ENCODE data around the gene SUCLG1. TPM values are rescaled to one million over a fixed set of nuclear protein-coding genes. Genes with fewer than 3 reads are reported as not detected.

Gene SUCLG1
- total and polyA plus RNA-seq, 8 donors: 19.6 to 115 (median 93.0) TPM

GRCh38 chr2:84496386-84496785 lies 37.3 kb upstream of the SUCLG1 start:
- H3K27me3 ChIP-seq: no peaks in the 10 kb centered on the region
- no peaks in the 10 kb centered on the region for H3K4me1 ChIP-seq
- DNase-seq: no peak
- no peak overlapping the region for H3K27ac ChIP-seq
- no peaks in the 10 kb centered on the region for H3K36me3 ChIP-seq
- no peak overlapping the region for H3K4me3 ChIP-seq
- H3K9me3 ChIP-seq: no peaks in the 10 kb centered on the region
- TF ChIP-seq, protein P1, sequence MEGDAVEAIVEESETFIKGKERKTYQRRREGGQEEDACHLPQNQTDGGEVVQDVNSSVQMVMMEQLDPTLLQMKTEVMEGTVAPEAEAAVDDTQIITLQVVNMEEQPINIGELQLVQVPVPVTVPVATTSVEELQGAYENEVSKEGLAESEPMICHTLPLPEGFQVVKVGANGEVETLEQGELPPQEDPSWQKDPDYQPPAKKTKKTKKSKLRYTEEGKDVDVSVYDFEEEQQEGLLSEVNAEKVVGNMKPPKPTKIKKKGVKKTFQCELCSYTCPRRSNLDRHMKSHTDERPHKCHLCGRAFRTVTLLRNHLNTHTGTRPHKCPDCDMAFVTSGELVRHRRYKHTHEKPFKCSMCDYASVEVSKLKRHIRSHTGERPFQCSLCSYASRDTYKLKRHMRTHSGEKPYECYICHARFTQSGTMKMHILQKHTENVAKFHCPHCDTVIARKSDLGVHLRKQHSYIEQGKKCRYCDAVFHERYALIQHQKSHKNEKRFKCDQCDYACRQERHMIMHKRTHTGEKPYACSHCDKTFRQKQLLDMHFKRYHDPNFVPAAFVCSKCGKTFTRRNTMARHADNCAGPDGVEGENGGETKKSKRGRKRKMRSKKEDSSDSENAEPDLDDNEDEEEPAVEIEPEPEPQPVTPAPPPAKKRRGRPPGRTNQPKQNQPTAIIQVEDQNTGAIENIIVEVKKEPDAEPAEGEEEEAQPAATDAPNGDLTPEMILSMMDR (IDR thresholded peaks at IDR 0.05): no peak
- no peak for TF ChIP-seq POLR2AphosphoS5 (IDR thresholded peaks at IDR 0.05)
- no peak for TF ChIP-seq EP300 (IDR thresholded peaks at IDR 0.05)
- TF ChIP-seq POLR2A (IDR thresholded peaks at IDR 0.05): no peak
- intact Hi-C loops (cut with DNase I; ENCODE audit: low total_unique reads): loop anchor here (10.0 kb wide), 2 partner anchors 128 to 378 kb away; no protein-coding TSS in a partner anchor

DNA sequence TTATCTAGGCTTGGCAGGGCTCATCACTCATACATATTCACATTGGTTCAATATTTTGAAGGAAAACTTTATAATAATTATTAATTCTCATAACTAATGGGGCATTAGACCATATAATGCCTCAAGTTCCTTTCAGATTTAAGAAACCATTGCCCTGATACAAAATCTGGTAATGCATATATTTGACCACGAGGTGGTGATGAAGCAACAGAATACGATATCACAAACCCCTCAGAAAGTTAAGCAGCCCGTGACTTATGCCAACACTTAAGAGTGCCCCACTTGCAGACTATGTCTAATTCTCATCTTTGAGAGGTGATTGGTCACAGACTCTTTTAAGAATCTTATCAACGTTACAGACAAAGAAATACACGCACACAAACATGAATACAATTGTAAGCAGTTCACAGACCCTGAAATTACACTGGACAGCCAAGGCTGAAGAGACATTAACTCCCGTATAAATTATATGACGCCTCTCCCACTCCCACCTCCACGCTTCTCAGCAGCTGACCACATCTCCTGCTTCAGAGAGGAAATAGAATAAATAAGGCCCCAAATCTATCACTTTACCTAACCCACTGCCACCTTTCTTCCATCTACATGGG lies 36.6 kb upstream of the SUCLG1 start:
- no peaks in the 10 kb centered on the region for H3K9me3 ChIP-seq
- H3K27ac ChIP-seq: no peak overlapping the region
- H3K4me3 ChIP-seq: no peak overlapping the region
- 19 to 28% (median 22%) methylated on average over 8 of the region's 8 CpGs for WGBS, 5 donors
- H3K4me1 ChIP-seq: no peaks in the 10 kb centered on the region
- no peaks in the 10 kb centered on the region for H3K36me3 ChIP-seq
- H3K27me3 ChIP-seq: no peaks in the 10 kb centered on the region
- no peak for TF ChIP-seq POLR2A (IDR thresholded peaks at IDR 0.05)
- no peak for TF ChIP-seq EP300 (IDR thresholded peaks at IDR 0.05)
- no peak for TF ChIP-seq POLR2AphosphoS5 (IDR thresholded peaks at IDR 0.05)
- TF ChIP-seq, protein P1 (IDR thresholded peaks at IDR 0.05): peak in 5 of 7 experiments; percentile 64 to 74 (median 66)
- intact Hi-C loops (cut with DNase I; ENCODE audit: low total_unique reads): loop anchor here (10.0 kb wide), 2 partner anchors 129 to 379 kb away; no protein-coding TSS in a partner anchor
- DNase-seq: peak in 1 of 2 donors; percentile 86

- TF ChIP-seq EP300 (IDR thresholded peaks at IDR 0.05) (no peak), POLR2A (IDR thresholded peaks at IDR 0.05) (no peak), POLR2AphosphoS5 (IDR thresholded peaks at IDR 0.05) (no peak)
- TF ChIP-seq, protein P1 (IDR thresholded peaks at IDR 0.05): no peak
- intact Hi-C loops (cut with DNase I; ENCODE audit: low total_unique reads): loop anchor here (10.0 kb wide), 2 partner anchors 131 to 381 kb away; no protein-coding TSS in a partner anchor
- Histone ChIP-seq H3K4me3 (no peak overlapping the region), H3K27me3 (no peaks in the 10 kb centered on the region), H3K27ac (no peak overlapping the region), H3K36me3 (no peaks in the 10 kb centered on the region), H3K9me3 (no peaks in the 10 kb centered on the region), H3K4me1 (no peaks in the 10 kb centered on the region)
- no peak for DNase-seq
- 74 to 84% (median 79%) methylated on average over 4 of the region's 4 CpGs for WGBS, 5 donors
Measured at GRCh38 chr2:84494070-84494469, 35.0 kb upstream of the SUCLG1 start.

DNA sequence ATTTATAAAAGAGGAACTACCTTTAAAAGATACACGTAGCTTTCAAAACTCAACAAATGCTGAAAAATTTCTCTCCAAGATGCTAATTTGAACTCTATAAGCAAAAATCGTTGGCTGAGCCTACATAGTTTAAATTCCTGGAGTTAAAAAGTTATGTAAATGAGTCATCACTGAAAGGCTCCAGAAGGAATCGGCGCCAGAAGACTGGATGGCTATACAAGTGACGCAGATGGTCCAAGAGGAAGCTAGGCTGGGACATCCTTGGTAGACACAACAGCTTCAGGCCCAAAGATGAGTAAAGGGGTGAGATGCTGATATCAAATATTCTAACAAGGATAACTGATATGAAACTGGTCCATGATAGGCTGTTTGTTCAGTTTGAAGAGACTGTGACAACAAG lies 34.4 kb upstream of the SUCLG1 start:
- Histone ChIP-seq H3K27me3 (no peaks in the 10 kb centered on the region), H3K9me3 (no peaks in the 10 kb centered on the region), H3K4me1 (no peaks in the 10 kb centered on the region), H3K27ac (no peak overlapping the region), H3K4me3 (no peak overlapping the region), H3K36me3 (no peaks in the 10 kb centered on the region)
- WGBS, 5 donors: 63 to 74% (median 65%) methylated on average over 5 of the region's 5 CpGs
- DNase-seq: peak in 1 of 2 donors; percentile 32
- intact Hi-C loops (cut with DNase I; ENCODE audit: low total_unique reads): loop anchor here (10.0 kb wide), 2 partner anchors 131 to 381 kb away; no protein-coding TSS in a partner anchor
- no peak for TF ChIP-seq POLR2AphosphoS5 (IDR thresholded peaks at IDR 0.05)
- TF ChIP-seq POLR2A (IDR thresholded peaks at IDR 0.05): no peak
- TF ChIP-seq, protein P1 (IDR thresholded peaks at IDR 0.05): no peak
- no peak for TF ChIP-seq EP300 (IDR thresholded peaks at IDR 0.05)
